H9 (cell line): ENCODE results near the gene MORC2. TPM values are rescaled to one million over a fixed set of nuclear protein-coding genes. Genes with fewer than 3 reads are reported as not detected.

Experiments used
- DNase-seq: peaks from one replicate; pipeline ENCODE4 v3.0.0-alpha.2; 2017
- H2AFZ ChIP-seq: one replicate; pipeline ENCODE4 v1.6.1; 2013; ENCODE audit warnings: mild to moderate bottlenecking, low read length, control low read depth, moderate library complexity
- H2AK5ac ChIP-seq: 2 replicates; pipeline ENCODE4 v1.6.1; 2013; ENCODE audit warnings: low read length, control low read depth, mixed read lengths; ENCODE audit not compliant: insufficient read length
- H2BK120ac ChIP-seq: one replicate; pipeline ENCODE4 v1.6.1; 2013; ENCODE audit warnings: low read depth, mild to moderate bottlenecking, low read length, control low read depth, inconsistent platforms; ENCODE audit not compliant: poor library complexity, severe bottlenecking
- H2BK12ac ChIP-seq: 2 replicates; pipeline ENCODE4 v1.6.1; 2013; ENCODE audit warnings: low read length, control low read depth, mixed read lengths, low read depth; ENCODE audit not compliant: insufficient read length
- H2BK15ac ChIP-seq: 2 replicates; pipeline ENCODE4 v1.6.1; 2013; ENCODE audit warnings: low read depth, low read length, control low read depth
- H2BK20ac ChIP-seq: one replicate; pipeline ENCODE4 v1.6.1; 2013; ENCODE audit warnings: low read depth, mild to moderate bottlenecking, low read length, control low read depth, inconsistent platforms; ENCODE audit not compliant: poor library complexity, severe bottlenecking
- H2BK5ac ChIP-seq: 2 replicates; pipeline ENCODE4 v1.6.1; 2013; ENCODE audit warnings: low read length, control low read depth, mixed read lengths; ENCODE audit not compliant: insufficient read length
- H3K14ac ChIP-seq: 2 replicates; pipeline ENCODE4 v1.6.1; 2013; ENCODE audit warnings: low read length, control low read depth; ENCODE audit not compliant: insufficient read depth
- H3K18ac ChIP-seq: 2 replicates; pipeline ENCODE4 v1.6.1; 2013; ENCODE audit warnings: low read depth, mild to moderate bottlenecking, mixed read lengths, low read length, control low read depth; ENCODE audit not compliant: insufficient read length
- H3K23ac ChIP-seq: 2 replicates; pipeline ENCODE4 v1.6.1; 2013; ENCODE audit warnings: low read length, control low read depth, mixed read lengths, low read depth; ENCODE audit not compliant: insufficient read length
- H3K23me2 ChIP-seq: 2 replicates; pipeline ENCODE4 v1.6.1; 2013; ENCODE audit warnings: low read depth, mild to moderate bottlenecking, mixed read lengths, low read length, control low read depth; ENCODE audit not compliant: insufficient read length, poor library complexity, severe bottlenecking
- H3K27ac ChIP-seq: 2 replicates; pipeline ENCODE4 v1.5.1; 2013; ENCODE audit warnings: low read length, control low read depth, mixed read lengths, low read depth; ENCODE audit not compliant: insufficient read length
- H3K27me3 ChIP-seq: 2 replicates; pipeline ENCODE4 v1.6.1; 2013; ENCODE audit warnings: low read length, control low read depth, inconsistent platforms; ENCODE audit not compliant: insufficient read depth
- H3K4ac ChIP-seq: 2 replicates; pipeline ENCODE4 v1.6.1; 2013; ENCODE audit warnings: low read depth, mild to moderate bottlenecking, control low read depth, inconsistent platforms, low read length, moderate library complexity
- H3K4me1 ChIP-seq: 2 replicates; pipeline ENCODE4 v1.6.1; 2013; ENCODE audit warnings: low read length, control low read depth, inconsistent platforms; ENCODE audit not compliant: insufficient read depth
- H3K4me2 ChIP-seq: 2 replicates; pipeline ENCODE4 v1.6.1; 2013; ENCODE audit warnings: low read length, control low read depth, mixed read lengths; ENCODE audit not compliant: insufficient read length, insufficient read depth
- H3K56ac ChIP-seq: 2 replicates; pipeline ENCODE4 v1.6.1; 2013; ENCODE audit warnings: low read depth, mild to moderate bottlenecking, mixed read lengths, low read length, control low read depth; ENCODE audit not compliant: insufficient read length
- H3K79me1 ChIP-seq: 2 replicates; pipeline ENCODE4 v1.6.1; 2013; ENCODE audit warnings: low read depth, mild to moderate bottlenecking, moderate library complexity, low read length, control low read depth, inconsistent platforms; ENCODE audit not compliant: insufficient read depth, poor library complexity, severe bottlenecking
- H3K79me2 ChIP-seq: 2 replicates; pipeline ENCODE4 v1.6.1; 2013; ENCODE audit warnings: low read length, control low read depth, inconsistent platforms; ENCODE audit not compliant: insufficient read depth
- H3K9ac ChIP-seq: 2 replicates; pipeline ENCODE4 v1.6.1; 2013; ENCODE audit warnings: low read length, control low read depth, mixed read lengths; ENCODE audit not compliant: insufficient read length; ENCODE audit errors: extremely low read depth
- H3K9me3 ChIP-seq: one replicate; pipeline ENCODE4 v1.6.1; 2013; ENCODE audit warnings: low read depth, low read length, inconsistent platforms; ENCODE audit not compliant: control insufficient read depth
- H3T11ph ChIP-seq: one replicate; pipeline ENCODE4 v1.6.1; 2013; ENCODE audit warnings: mild to moderate bottlenecking, low read length, control low read depth, inconsistent platforms
- H4K20me1 ChIP-seq: one replicate; pipeline ENCODE4 v1.6.1; 2013; ENCODE audit not compliant: control insufficient read depth, insufficient read length, insufficient read depth
- H4K5ac ChIP-seq: 2 replicates; pipeline ENCODE4 v1.6.1; 2013; ENCODE audit warnings: low read depth, mild to moderate bottlenecking, mixed read lengths, low read length, control low read depth; ENCODE audit not compliant: insufficient read length
- H4K8ac ChIP-seq: replicated peaks from 2 replicates; pipeline ENCODE4 v1.6.1; 2013; ENCODE audit warnings: low read length, control low read depth, mixed read lengths, low read depth; ENCODE audit not compliant: insufficient read length
- H4K91ac ChIP-seq: 2 replicates; pipeline ENCODE4 v1.6.1; 2013; ENCODE audit warnings: low read depth, mild to moderate bottlenecking, moderate library complexity, mixed read lengths, low read length, control low read depth; ENCODE audit not compliant: insufficient read length
- H3K27ac Mint-ChIP-seq, 3 experiments: 2 replicates in 2 of 3; 3 replicates in 1 of 3; pipeline ENCODE4 v1.8.0; 2020 to 2021; ENCODE audit warnings: mixed read lengths in 3 of 3, mild to moderate bottlenecking in 1 of 3, moderate library complexity in 1 of 3
- H3K27me3 Mint-ChIP-seq: 2 replicates; pipeline ENCODE4 v1.8.0; 2021; ENCODE audit warnings: low read depth, mild to moderate bottlenecking, moderate library complexity, mixed read lengths
- H3K36me3 Mint-ChIP-seq, 3 experiments: 2 replicates in 2 of 3; 3 replicates in 1 of 3; pipeline ENCODE4 v1.8.0; 2020 to 2021; ENCODE audit warnings: low read depth in 3 of 3, mixed read lengths in 3 of 3; ENCODE audit not compliant: insufficient read depth in 1 of 3
- H3K4me1 Mint-ChIP-seq, 2 experiments: 2 replicates each; pipeline ENCODE4 v1.8.0; 2020; ENCODE audit warnings: mixed read lengths in 2 of 2
- H3K4me3 Mint-ChIP-seq, 2 experiments: 2 replicates in 1 of 2; 3 replicates in 1 of 2; pipeline ENCODE4 v1.8.0; 2020 to 2021; ENCODE audit warnings: mild to moderate bottlenecking in 2 of 2, mixed read lengths in 2 of 2, moderate library complexity in 1 of 2
- H3K9me3 Mint-ChIP-seq, 2 experiments: 2 replicates in 1 of 2; 3 replicates in 1 of 2; pipeline ENCODE4 v1.8.0; 2020; ENCODE audit warnings: mild to moderate bottlenecking in 2 of 2, mixed read lengths in 2 of 2, moderate library complexity in 1 of 2
- CTCF ChIP-seq: fragments of 200-600 bp; sonication (generic); conservative IDR thresholded peaks from 3 replicates; pipeline ENCODE4 v1.8.0; 2021; ENCODE audit warnings: antibody characterized with exemption, mild to moderate bottlenecking
- WGBS: extraction: QIAGEN DNeasy Blood & Tissue Kit; methylation state at CpG from one replicate; pipeline ENCODE4 v1.1.7; 2013; ENCODE audit warnings: missing lambda C conversion rate, low lambda C conversion rate, mixed read lengths; ENCODE audit not compliant: insufficient read length; ENCODE audit errors: extremely low coverage; 5-methylcytosine and 5-hydroxymethylcytosine counted together
- total RNA-seq: library from RNA; stranded (reverse); gene quantifications from 2 replicates; pipeline ENCODE4 v1.2.1, GENCODE V29; 2021

Gene MORC2
- total RNA-seq, 1 experiment from 2014 or later: 37.4 TPM

GRCh38 chr22:30923168-30923900 lies 45.2 kb downstream of the MORC2 start:
- no peak overlapping the region for H3K4me3 Mint-ChIP-seq
- H3K4me2 ChIP-seq: no peak overlapping the region
- H3K4me1 Mint-ChIP-seq: peaks cover 0 to 2% of the 10 kb centered on the region in 2 experiments; a peak in 1 of 4 replicates
- H3K23ac ChIP-seq: no peak overlapping the region
- H4K8ac ChIP-seq: no peak overlapping the region
- no peak overlapping the region for H4K91ac ChIP-seq
- WGBS: no CpG with 5 or more reads among the region's 9 CpGs
- H3K27me3 ChIP-seq: no peaks in the 10 kb centered on the region
- no peak overlapping the region for H2BK15ac ChIP-seq
- no peak overlapping the region for H3T11ph ChIP-seq
- no peaks in the 10 kb centered on the region for H4K20me1 ChIP-seq
- H3K9me3 Mint-ChIP-seq: no peaks in the 10 kb centered on the region
- no peak overlapping the region for H2BK120ac ChIP-seq
- no peak overlapping the region for H2BK5ac ChIP-seq
- no peak overlapping the region for H3K56ac ChIP-seq
- DNase-seq: no peak
- H2AK5ac ChIP-seq: no peak overlapping the region
- H3K9me3 ChIP-seq: no peaks in the 10 kb centered on the region
- H3K36me3 Mint-ChIP-seq: peaks cover 33 to 46% (median 43%) of the 10 kb centered on the region in 3 experiments
- H4K5ac ChIP-seq: no peak overlapping the region
- no peak overlapping the region for H2BK20ac ChIP-seq
- no peaks in the 10 kb centered on the region for H3K23me2 ChIP-seq
- H2BK12ac ChIP-seq: no peak overlapping the region
- no peak for TF ChIP-seq CTCF
- H3K14ac ChIP-seq: no peak overlapping the region
- no peak overlapping the region for H3K18ac ChIP-seq
- no peak overlapping the region for H3K9ac ChIP-seq
- no peaks in the 10 kb centered on the region; the same call in none of the 2 replicates for H3K27me3 Mint-ChIP-seq
- no peaks in the 10 kb centered on the region for H3K4me1 ChIP-seq
- no peaks in the 10 kb centered on the region for H3K79me1 ChIP-seq
- no peaks in the 10 kb centered on the region for H3K79me2 ChIP-seq
- H3K27ac Mint-ChIP-seq: no peak overlapping the region; a peak in 2 of 7 replicates
- no peak overlapping the region for H3K4ac ChIP-seq
- no peak overlapping the region for H2AFZ ChIP-seq
- H3K27ac ChIP-seq: no peak overlapping the region
